A549 (cell line): ENCODE data around the gene IFT57.

Source experiments
- CEBPB ChIP-seq, 2 experiments: fragments of >200 bp in 1 of 2; sonication (Bioruptor Twin) in 1 of 2; formaldehyde crosslinking in 1 of 2; IDR thresholded peaks; 2 replicates each; pipeline ENCODE4 v1.6.1; 2012 to 2016
- CHD2 ChIP-seq: fragments of 150-350 bp; IDR thresholded peaks from 2 replicates; pipeline ENCODE4 v1.6.1; 2014; ENCODE audit warnings: low read length; ENCODE audit not compliant: partially characterized antibody
- CTCF ChIP-seq: fragments of >200 bp; sonication (Bioruptor Twin); formaldehyde crosslinking; IDR thresholded peaks from 3 replicates; pipeline ENCODE4 v1.5.1; 2016
- EP300 ChIP-seq, 2 experiments: fragments of >200 bp; sonication (Bioruptor Twin); formaldehyde crosslinking; IDR thresholded peaks; 2 replicates in 1 of 2; 3 replicates in 1 of 2; pipeline ENCODE4 v1.6.1; 2016 to 2017
- JUNB ChIP-seq: fragments of >200 bp; sonication (Bioruptor Twin); formaldehyde crosslinking; IDR thresholded peaks from 2 replicates; pipeline ENCODE4 v1.6.1; 2016
- MAFK ChIP-seq: fragments of 450-650 bp; IDR thresholded peaks from 2 replicates; pipeline ENCODE4 v1.6.1; 2014; ENCODE audit not compliant: partially characterized antibody
- MAZ ChIP-seq: fragments of 150-350 bp; IDR thresholded peaks from 2 replicates; pipeline ENCODE4 v1.6.1; 2014; ENCODE audit warnings: antibody characterized with exemption, low read depth, low read length, borderline replicate concordance
- POLR2A ChIP-seq: IDR thresholded peaks from 2 replicates; pipeline ENCODE4 v1.6.1; 2012; ENCODE audit warnings: mild to moderate bottlenecking, low read length
- RAD21 ChIP-seq, 2 experiments: fragments of >200 bp in 1 of 2; sonication (Bioruptor Twin) in 1 of 2; formaldehyde crosslinking in 1 of 2; IDR thresholded peaks in 1 of 2; conservative IDR thresholded peaks in 1 of 2; 2 replicates in 1 of 2; 3 replicates in 1 of 2; pipeline ENCODE4 v1.6.1; 2012 to 2018; ENCODE audit warnings: inconsistent platforms in 1 of 2
- RNF2 ChIP-seq: fragments of 200-600 bp; sonication (generic); IDR thresholded peaks from 2 replicates; pipeline ENCODE4 v1.6.1; 2016; ENCODE audit warnings: low read depth, mild to moderate bottlenecking, antibody characterized with exemption, moderate library complexity, borderline replicate concordance
- TFCP2L1 ChIP-seq: fragments of 250-450 bp; sonication (Bioruptor Pico); IDR thresholded peaks from 2 replicates; pipeline ENCODE4 v1.5.0; 2021; ENCODE audit warnings: mild to moderate bottlenecking

GRCh38 chr3:108130701-108131474 lies 91.3 kb downstream of the IFT57 start:
- TF ChIP-seq RNF2 (no peak), EP300 (IDR thresholded peaks at IDR 0.05) (no peak), TFCP2L1 (no peak), CTCF (no peak), CEBPB (IDR thresholded peaks at IDR 0.05) (no peak), POLR2A (no peak), CHD2 (no peak), MAFK (no peak), MAZ (no peak), RAD21 (conservative IDR thresholded peaks at IDR 0.05 in 1 of 2, IDR thresholded peaks at IDR 0.05 in 1 of 2) (no peak), JUNB (peak; percentile 40; the same call in 1 of the 2 replicates)
